GM10266 (cell line): ENCODE data around the gene PSMA5.
"Not testable (repeated sequence)": the region's sequence is repeated elsewhere in the genome, so short reads cannot be mapped to it uniquely, and the experiment has no call there.

Experiments
- DNase-seq: peaks from one replicate; pipeline ENCODE4 v3.0.0; 2012; ENCODE audit errors: extremely low spot score
- TF ChIP-seq, protein P1 (sequence below): IDR thresholded peaks from 2 replicates; pipeline ENCODE4 v1.5.1; 2012; ENCODE audit warnings: mild to moderate bottlenecking, low read depth; ENCODE audit not compliant: control insufficient read depth, insufficient read depth; ENCODE audit errors: missing control alignments

The PSMA5 gene

GRCh38 chr1:109468061-109468460 is 41.8 kb upstream of the PSMA5 start:
- DNase-seq: no peak

DNA sequence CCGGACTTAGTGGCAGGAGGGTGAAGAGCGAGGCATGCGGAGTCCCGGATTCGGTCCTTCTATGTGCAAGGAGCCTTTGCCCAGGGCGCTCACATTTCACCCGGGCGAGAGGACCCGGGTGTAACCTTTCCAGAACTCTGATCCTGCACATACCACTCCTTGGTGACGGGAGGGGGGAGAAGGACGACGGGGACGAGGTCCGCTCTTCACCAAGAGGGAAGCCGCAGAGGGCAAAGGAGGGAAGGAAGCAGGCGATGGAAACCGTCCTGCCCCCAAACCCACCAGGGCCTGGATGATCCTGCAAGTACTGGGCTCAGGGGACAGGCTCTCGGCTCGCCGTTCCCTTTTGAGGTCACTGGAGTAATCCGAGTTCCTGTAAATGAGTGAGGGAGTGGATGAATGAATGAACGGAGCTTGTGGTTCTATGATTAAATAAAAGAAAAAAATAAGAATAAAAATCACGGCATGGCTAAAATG is 41.1 kb upstream of the PSMA5 start:
- no peak for DNase-seq
- TF ChIP-seq, protein P1, sequence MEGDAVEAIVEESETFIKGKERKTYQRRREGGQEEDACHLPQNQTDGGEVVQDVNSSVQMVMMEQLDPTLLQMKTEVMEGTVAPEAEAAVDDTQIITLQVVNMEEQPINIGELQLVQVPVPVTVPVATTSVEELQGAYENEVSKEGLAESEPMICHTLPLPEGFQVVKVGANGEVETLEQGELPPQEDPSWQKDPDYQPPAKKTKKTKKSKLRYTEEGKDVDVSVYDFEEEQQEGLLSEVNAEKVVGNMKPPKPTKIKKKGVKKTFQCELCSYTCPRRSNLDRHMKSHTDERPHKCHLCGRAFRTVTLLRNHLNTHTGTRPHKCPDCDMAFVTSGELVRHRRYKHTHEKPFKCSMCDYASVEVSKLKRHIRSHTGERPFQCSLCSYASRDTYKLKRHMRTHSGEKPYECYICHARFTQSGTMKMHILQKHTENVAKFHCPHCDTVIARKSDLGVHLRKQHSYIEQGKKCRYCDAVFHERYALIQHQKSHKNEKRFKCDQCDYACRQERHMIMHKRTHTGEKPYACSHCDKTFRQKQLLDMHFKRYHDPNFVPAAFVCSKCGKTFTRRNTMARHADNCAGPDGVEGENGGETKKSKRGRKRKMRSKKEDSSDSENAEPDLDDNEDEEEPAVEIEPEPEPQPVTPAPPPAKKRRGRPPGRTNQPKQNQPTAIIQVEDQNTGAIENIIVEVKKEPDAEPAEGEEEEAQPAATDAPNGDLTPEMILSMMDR: no peak

More at GRCh38 chr1:109468061-109468460, 41.8 kb upstream of the PSMA5 start:
- TF ChIP-seq, protein P1: no peak

GRCh38 chr1:109466452-109467300 is 40.4 kb upstream of the PSMA5 start, which contains the start of gene SYPL2:
Gene SYPL2, plus strand, starts transcription at chr1:109466546. Its CDS starts 298 bp downstream, at chr1:109466844.
- peak; percentile 41 for DNase-seq
- TF ChIP-seq, protein P1: no peak

DNA sequence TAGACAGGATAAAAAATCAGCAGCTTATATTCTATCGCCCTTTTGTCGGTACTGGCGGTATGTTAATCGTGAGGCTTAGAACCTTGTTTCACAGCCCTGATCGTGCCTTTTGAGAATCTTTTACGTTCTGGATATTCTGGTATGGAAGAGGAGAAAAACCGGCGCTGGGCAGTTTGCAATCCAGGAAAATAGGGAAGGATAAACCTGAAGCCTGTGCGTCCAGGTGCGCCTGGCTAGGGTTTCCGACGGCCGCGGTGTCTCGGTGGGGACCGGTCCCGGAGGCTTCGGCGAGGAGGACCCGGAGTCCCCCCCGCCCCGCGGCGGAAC is 39.8 kb upstream of the PSMA5 start:
- no peak for DNase-seq
- TF ChIP-seq, protein P1: no peak

DNA sequence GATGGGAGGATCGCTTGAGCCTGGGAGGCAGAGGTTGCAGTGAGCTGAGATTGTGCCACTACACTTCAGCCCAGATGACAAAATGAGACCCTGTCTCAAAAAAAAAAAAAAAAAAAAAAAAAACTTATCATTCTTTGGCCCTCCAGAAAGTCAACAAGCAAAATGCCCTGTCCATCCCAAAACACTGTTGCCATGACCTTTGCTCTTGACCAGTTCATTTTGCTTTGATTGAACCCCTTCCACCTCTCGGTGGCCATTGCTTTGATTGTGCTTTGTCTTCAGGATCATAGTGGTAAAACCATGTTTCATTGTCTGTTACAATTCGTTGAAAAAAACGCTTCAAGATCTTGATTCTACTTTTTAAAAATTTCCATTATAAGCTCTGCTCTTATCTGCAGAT is 31.6 kb upstream of the PSMA5 start:
- TF ChIP-seq, protein P1: no peak

GRCh38 chr1:109454497-109455133 is 28.4 kb upstream of the PSMA5 start:
- TF ChIP-seq, protein P1: no peak
- no peak for DNase-seq

More for the DNA sequence above, 31.6 kb upstream of the PSMA5 start:
- DNase-seq: no peak

DNA sequence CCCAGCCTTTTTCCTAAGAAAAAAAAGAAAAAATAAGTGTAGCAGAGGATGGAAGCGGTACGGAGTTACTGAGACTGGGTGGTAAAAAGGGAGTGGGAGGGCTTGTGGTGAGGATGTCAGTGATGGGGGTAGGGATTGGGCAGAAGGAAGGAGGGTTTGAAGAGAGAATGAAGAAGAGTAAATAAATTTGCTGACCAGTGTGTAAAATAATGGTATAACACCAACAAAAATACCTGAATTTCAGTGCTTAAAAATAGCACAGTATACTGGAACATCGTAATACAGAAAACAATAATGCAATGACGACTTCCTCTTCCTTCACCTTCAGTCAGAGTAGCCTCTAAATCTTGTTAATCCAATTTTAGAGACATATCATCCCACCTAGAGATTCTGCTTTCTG is 21.3 kb upstream of the PSMA5 start:
- TF ChIP-seq, protein P1: no peak
- no peak for DNase-seq

DNA sequence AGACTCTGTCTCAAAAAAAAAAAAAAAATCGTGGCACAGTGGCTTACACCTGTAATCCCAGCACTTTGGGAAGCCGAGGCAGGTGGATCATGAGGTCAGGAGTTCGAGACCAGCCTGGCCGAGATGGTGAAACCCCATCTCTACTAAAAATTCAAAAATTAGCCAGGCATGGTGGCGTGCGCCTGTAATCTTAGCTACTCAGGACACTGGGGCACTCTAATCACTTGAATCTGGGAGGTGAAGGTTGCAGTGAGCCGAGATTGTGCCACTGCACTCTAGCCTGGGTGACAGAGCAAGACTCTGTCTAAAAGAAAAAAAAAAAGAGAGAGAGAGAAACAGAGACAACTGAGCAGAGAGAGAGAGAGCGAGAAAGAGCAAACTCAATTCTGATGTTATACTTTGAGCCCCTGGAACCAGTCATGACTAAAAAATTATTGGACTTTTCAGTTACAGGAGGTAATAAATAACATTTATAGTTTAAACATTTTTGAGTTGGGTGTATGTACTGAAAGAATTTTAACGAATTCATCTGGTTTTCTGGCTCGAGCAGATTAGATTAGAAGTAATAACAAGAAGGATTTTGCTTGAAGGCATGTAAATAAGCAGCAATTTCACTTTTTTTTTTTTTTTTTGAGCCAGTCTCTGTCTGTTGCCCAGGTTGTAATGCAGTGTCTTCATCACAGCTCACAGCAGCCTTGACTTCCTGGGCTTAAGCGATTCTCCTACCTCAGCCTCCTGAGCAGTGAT is 19.9 kb upstream of the PSMA5 start:
- not testable (repeated sequence) for DNase-seq
